NCI-H146 (cell line): ENCODE data around the gene KANK2.
A peak's percentile ranks its signal among the peaks of the same experiment; 100 is the strongest.
"Not testable (repeated sequence)": the region's sequence is repeated elsewhere in the genome, so short reads cannot be mapped to it uniquely, and the experiment has no call there.

Experiments used
- DNase-seq: peaks from one replicate; lab custom pipeline; 2025; lab: John Stamatoyannopoulos, UW

KANK2 gene

DNA sequence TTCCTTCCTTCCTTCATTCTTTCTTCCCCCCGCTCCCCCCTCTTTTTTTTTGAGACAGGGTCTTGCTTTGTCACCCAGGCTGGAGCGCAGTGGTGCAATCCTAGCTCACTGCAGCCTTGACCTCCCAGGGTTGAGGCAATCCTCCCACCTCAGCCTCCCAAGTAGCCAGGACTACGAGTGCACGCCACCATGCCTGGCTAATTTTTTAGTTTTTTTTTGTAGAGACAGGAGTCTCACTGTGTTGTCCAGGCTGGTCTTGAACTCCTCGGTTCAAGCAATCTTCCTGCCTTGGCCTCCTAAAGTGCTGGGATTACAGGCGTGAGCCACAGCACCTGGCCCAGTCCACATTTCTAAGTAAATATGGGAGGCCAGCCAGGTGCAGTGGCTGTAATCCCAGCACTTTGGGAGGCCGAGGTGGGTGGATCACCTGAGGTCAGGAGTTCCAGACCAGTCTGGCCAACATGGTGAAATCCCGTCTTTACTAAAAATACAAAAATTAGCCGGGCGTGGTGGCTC is 57.3 kb downstream of the KANK2 start:
- DNase-seq: not testable (repeated sequence)

DNA sequence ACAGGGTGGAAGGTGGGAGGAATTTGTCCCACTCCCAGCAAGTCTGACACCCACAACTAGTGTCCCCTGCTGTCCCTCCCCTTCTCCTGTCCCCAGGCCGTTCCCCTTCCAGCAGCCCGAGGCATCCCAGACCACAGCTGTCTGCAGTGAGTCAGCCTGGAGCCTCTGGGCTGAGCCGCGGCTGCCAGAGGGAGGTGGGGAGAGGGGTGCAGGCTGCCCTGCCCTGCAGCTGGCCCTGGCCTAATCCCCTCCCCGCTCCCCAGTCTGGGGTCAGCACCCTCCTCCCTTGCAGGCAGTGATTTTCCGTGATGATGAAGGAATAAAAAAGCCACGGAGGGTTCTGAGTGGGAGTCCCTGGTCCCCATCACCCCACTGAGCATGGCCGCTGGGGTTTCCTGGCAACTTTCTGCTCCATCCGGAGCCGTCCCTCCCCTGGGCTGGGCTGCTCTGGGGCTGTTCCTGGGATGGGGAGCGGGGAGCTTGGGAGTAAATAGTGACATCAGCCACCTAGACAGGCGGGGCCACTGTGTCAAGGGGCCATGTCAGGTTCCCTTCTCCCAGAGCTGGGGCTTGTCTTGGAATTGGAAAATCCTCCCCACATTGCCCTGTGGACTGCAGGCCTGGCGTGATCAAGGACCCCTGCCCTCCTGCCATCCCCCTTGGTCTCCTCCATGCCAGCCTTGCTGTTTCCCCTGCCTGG is 58.6 kb downstream of the KANK2 start:
- DNase-seq: peak; percentile 63

DNA sequence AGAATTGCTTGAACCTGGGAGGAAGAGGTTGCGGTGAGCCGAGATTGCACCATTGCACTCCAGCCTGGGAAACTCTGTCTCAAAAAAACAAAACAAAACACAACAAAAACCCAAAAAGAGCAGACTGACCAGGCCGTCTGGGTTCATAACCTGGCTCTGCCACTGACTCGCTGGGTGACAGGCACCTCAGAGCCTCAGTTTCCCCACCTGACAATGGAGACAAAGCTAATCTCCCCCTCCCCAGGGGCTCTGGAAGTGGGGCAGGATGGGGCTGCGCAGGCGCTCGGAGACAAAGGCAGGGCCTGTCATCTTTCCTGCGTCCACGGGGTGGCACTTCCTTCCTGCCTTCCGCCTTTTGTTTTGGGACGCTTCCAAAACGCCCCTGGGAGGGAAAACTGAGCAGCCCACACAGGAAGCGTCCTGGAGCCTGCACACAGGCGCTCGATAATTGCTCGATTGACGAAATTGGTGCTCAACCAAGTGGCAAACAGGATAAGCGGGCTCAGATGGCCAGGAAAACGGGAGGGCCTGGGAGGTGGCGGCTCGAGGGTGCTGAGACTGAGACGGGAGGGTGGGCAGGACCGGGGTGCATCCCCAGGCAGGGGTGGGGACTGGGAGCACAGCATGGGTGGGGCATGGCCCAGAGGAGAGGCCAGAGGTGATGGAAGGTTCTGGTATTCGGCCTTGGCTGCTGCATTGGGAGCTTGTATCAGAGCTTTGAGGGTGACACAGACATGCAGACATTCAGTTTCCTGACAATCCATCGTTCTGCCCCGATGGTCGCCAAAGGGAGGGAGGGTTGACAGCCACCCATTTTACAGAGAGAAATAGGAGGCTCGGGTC is 59.6 kb downstream of the KANK2 start:
- DNase-seq: peak; percentile 85

DNA sequence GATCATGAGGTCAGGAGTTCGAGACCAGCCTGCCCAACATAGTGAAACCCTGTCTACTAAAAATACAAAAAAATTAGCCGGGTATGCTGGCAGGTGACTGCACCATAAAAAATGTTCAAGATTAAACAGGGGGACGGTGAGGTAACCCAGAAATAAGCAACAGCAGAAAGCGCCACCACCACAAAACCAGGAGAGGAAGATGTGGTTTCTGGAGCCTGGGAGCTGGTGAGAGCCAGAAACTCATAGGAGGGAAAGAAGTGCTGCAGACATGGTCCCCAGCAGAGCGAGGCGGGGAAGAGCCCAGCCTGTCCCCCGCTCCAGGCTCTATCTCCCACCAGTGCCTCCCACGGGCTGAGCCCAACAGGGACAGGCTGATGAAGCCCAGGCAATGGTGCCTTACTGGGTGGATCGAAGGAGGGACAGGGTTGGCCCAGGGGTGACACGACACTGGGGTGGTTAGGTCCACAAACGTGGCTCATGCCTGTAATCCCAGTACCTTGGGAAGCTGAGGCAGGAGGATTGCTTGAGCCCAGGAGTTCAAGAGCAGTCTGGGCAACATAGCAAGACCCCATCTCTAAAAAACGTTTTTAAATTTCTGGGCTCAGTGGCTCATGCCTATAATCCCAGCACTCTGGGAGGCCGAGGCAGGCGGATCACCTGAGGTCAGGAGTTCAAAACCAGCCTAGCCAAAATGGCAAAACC is 60.8 kb downstream of the KANK2 start:
- no peak for DNase-seq

DNA sequence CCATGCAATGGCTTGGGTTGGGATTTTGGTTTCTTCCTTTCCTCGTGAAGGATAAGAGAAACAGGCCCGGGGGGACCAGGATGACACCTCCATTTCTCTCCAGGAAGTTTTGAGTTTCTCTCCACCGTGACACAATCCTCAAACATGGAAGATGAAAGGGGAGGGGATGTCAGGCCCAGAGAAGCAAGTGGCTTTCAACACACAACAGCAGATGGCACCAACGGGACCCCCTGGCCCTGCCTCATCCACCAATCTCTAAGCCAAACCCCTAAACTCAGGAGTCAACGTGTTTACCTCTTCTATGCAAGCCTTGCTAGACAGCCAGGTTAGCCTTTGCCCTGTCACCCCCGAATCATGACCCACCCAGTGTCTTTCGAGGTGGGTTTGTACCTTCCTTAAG is 65.9 kb downstream of the KANK2 start:
- DNase-seq: no peak

DNA sequence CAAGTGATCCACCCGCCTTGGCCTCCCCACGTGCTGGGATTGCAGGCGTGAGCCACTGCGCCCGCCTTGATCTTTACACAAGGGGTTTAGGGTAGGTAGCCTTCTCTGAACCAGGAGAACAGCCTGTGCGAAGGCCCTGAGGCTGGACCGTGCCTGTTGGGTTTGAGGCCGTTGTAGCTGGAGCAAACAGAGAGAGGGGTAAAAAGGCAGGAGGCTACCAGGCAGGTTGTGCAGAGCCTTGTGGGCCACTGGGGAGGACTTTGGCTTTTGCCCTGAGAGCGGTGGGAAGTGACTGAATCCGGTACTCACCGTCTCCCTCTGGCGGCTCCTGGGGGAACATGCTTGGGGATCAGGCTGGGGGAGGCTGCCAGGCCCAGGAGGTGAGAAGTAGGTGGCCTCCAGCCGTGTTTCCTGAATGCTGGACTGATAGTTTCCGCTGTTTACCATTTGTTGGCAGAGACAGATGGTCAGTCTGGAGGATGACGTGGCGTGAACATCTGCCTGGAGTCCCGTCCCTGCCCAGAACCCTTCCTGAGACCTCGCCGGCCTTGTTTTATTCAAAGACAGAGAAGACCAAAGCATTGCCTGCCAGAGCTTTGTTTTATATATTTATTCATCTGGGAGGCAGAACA is 66.4 kb downstream of the KANK2 start:
- peak; percentile 60 for DNase-seq

DNA sequence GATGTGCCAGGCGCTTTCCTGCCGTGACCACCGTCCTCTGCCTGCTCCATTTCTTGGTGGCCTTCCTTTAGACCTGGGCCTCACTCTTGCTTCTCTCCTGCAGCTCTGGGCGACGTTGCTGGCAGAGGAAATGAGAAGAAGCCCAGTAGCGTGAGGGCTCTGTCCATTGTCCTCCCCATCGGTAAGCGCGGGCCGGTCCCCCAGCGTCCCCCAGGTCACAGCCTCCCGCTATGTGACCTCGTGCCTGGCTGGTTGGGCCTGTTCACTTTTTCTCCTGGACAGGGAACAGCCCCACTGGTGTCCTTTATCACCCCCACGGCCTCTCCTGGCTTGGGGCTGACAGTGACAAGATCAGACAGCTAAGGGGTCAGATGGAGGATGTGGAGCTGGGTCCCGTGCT is 69.4 kb downstream of the KANK2 start:
- no peak for DNase-seq

DNA sequence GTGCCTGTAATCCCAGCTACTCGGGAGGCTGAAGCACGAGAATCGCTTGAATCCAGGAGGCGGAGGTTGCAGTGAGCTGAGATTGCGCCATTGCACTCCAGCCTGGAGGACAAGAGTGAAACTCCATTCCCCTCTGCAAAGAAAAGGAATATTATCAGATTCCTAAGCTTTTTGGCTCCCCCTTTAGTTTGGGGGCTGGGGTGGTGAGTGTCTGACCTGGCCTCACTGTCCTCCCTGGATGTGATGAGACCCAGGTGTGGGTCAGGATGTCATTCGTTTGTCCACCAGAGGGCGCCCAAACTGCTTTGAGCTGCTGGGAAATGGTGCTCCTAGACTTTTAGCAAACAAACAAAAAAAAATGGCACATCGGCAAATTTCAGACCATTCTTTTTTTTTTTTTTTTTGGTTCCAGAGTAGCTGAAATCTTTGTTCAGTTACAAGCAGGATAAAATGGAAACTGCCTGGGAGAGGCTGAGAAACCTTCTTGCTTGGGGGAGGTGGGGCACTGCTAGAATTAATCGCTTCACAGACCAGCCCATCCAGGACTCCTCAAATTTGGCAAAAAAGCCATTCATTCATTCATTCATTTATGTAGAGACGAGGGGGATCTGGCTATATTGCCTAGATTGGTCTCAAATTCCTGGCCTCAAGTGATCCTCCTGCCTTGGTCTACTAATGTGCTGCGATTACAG is 71.2 kb downstream of the KANK2 start:
- DNase-seq: peak; percentile 68

DNA sequence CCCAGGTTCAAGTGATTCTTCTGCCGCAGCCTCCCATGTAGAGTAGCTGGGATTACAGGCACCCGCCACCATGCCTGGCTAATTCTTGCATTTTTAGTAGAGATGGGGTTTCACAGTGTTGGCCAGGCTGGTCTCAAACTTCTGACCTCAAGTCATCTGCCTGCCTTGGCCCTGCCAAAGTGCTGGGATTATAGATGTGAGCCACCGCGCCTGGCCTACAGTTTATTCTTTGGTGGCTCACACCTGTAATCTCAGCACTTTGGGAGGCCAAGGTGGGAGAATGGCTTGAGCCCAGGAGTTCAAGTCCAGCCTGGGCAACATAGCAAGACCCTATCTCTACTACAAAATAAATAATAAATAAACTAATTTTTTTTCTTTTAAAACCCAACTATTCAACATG is 73.2 kb downstream of the KANK2 start:
- DNase-seq: not testable (repeated sequence)

DNA sequence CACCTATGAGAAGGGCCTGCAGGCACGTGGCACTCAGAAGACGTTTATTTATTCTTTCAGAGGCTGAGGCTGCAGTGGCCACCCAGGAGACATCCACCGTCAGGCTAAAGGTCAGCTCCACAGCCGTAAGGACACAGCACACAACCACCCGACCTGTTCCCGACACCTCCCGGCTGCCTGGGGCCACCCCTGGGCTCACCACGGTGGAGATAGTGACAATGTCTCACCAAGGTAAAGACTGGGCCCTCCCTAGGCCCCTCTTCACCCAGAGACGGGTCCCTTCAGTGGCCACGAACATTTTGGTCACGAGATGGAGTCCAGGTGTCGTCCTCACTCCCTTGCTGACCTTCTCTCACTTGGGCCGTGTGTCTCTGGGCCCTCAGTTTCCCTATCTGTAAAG is 74.2 kb downstream of the KANK2 start:
- DNase-seq: no peak

DNA sequence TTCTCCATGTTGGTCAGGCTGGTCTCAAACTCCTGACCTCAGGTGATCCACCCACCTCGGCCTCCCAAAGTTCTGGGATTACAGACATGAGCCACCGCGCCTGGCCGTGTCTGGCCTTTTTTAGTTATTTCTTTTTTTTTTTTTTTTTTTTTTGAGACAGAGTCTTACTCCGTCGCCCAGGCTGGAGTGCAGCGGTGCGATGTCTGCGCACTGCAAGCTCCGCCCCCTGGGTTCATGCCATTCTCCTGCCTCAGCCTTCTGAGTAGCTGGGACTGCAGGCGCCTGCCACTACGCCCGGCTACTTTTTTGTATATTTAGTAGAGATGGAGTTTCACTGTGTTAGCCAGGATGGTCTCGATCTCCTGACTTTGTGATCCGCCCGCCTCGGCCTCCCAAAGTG is 75.4 kb downstream of the KANK2 start:
- not testable (repeated sequence) for DNase-seq

DNA sequence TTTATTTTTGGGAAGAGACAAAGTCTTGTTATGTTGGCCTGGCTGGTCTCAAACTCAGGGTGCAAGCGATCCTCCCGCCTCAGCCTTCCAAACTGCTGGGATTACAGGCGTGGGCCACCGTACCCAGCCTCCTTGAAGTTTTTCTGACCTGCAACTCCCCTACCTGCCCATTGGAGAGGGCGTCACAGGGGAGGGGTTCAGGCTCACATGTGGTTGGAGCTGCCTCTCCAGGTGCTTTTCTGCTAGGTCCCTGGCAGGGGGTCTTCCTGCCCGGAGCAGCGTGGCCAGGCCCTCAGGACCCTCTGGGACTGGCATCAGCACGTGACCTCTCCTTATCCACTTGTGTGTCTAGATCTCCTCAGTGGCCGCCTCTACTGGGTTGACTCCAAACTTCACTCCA is 80.8 kb downstream of the KANK2 start:
- DNase-seq: no peak

DNA sequence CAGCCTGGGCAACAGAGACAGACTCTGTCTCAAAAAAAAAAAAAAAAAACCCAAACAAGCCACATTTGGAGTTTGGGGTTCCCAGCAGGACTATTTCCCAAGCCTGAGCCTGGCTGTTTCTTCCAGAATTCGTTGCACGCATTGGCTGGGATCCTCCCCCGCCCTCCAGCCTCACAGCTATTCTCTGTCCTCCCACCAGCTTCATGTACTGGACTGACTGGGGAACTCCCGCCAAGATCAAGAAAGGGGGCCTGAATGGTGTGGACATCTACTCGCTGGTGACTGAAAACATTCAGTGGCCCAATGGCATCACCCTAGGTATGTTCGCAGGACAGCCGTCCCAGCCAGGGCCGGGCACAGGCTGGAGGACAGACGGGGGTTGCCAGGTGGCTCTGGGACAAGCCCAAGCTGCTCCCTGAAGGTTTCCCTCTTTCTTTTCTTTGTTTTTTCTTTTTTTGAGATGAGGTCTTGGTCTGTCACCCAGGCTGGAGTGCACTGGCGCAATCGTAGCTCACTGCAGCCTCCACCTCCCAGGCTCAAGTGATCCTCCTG is 81.4 kb downstream of the KANK2 start:
- no peak for DNase-seq

DNA sequence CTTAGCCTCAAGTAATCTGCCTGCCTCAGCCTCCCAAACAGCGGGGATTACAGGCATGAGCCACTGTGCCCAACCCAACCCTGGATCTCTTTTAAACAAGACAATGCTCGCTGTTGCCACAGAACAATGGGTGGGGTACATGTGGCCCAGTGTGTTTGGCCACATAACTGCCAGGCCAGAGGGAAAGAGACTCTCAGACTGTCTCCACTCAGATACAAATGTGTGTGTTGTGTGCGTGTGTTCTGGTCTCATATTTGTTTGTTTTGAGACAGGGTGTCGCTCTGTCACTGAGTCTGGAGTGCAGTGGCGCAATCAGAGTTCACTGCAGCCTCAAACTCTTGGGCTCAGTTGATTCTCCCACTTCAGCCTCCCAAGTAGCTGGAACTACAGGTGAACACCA is 82.3 kb downstream of the KANK2 start:
- no peak for DNase-seq
